Activated naive CD4-positive, alpha-beta T cell treated with anti-CD3 and anti-CD28 coated beads, Interleukin-2, amount 10 ng/mL, durations not matched to agents 7 days and 5 days (primary cell): ENCODE results near the gene TMEM61.
"Not testable (repeated sequence)": the region's sequence is repeated elsewhere in the genome, so short reads cannot be mapped to it uniquely, and the experiment has no call there.

Experiments used
- CTCF ChIA-PET: fragments of 350-600 bp; sonication (Branson Sonifier 250); formaldehyde crosslinking; loops from one replicate; lab custom pipeline; 2021; ENCODE audit warnings: antibody characterized with exemption; lab: Charles Lee
- DNase-seq: peaks from one replicate; pipeline ENCODE4 v3.0.0-alpha.2; 2020
- H3K27ac Mint-ChIP-seq: one replicate; pipeline ENCODE4 v1.8.0; 2021; ENCODE audit warnings: mild to moderate bottlenecking, moderate library complexity, mixed read lengths
- H3K27me3 Mint-ChIP-seq: one replicate; pipeline ENCODE4 v1.8.0; 2021; ENCODE audit warnings: mild to moderate bottlenecking, mixed read lengths
- H3K36me3 Mint-ChIP-seq: one replicate; pipeline ENCODE4 v1.8.0; 2021; ENCODE audit warnings: mixed read lengths
- H3K4me1 Mint-ChIP-seq: one replicate; pipeline ENCODE4 v1.8.0; 2021; ENCODE audit warnings: mixed read lengths
- H3K4me3 Mint-ChIP-seq: one replicate; pipeline ENCODE4 v1.8.0; 2021; ENCODE audit warnings: mild to moderate bottlenecking, moderate library complexity, mixed read lengths
- H3K9me3 Mint-ChIP-seq: one replicate; pipeline ENCODE4 v1.8.0; 2021; ENCODE audit warnings: mixed read lengths

TMEM61 gene

GRCh38 chr1:54950006-54950368, 30.4 kb upstream of the TMEM61 start:
- Mint-ChIP-seq H3K27ac (no peak overlapping the region), H3K4me3 (no peak overlapping the region), H3K27me3 (peaks cover 30% of the 10 kb centered on the region), H3K9me3 (no peaks in the 10 kb centered on the region), H3K36me3 (no peaks in the 10 kb centered on the region), H3K4me1 (peaks cover 19% of the 10 kb centered on the region)
- CTCF ChIA-PET: interaction anchor here (0.9 to 3.8 kb wide), 14 partner anchors 10 to 72 kb away, joined by 3 to 79 read pairs (median 4); partner anchors contain the start of gene BSND
- no peak for DNase-seq

GRCh38 chr1:54950369-54951163, 29.9 kb upstream of the TMEM61 start:
- DNase-seq: peak; percentile 66
- H3K4me3 Mint-ChIP-seq: no peak overlapping the region
- CTCF ChIA-PET: interaction anchor here (0.7 to 3.8 kb wide), 15 partner anchors 10 to 387 kb away, joined by 3 to 79 read pairs (median 4); partner anchors contain the start of gene BSND
- peaks cover 14% of the 10 kb centered on the region for H3K4me1 Mint-ChIP-seq
- no peaks in the 10 kb centered on the region for H3K9me3 Mint-ChIP-seq
- no peaks in the 10 kb centered on the region for H3K36me3 Mint-ChIP-seq
- H3K27ac Mint-ChIP-seq: no peak overlapping the region
- peaks cover 28% of the 10 kb centered on the region for H3K27me3 Mint-ChIP-seq

- CTCF ChIA-PET: interaction anchor here (0.6 to 3.8 kb wide), 6 partner anchors 17 to 386 kb away, joined by 3 to 79 read pairs (median 8); partner anchors contain the start of gene BSND
- Mint-ChIP-seq H3K4me3 (no peak overlapping the region), H3K27ac (no peak overlapping the region), H3K36me3 (no peaks in the 10 kb centered on the region), H3K9me3 (no peaks in the 10 kb centered on the region), H3K4me1 (peaks cover 11% of the 10 kb centered on the region), H3K27me3 (peaks cover 21% of the 10 kb centered on the region)
- no peak for DNase-seq
These were observed 28.6 kb upstream of the TMEM61 start for GRCh38 chr1:54951810-54952226.

GRCh38 chr1:54952950-54953718, 27.3 kb upstream of the TMEM61 start:
- H3K4me3 Mint-ChIP-seq: no peak overlapping the region
- H3K9me3 Mint-ChIP-seq: peaks cover 7% of the 10 kb centered on the region
- H3K36me3 Mint-ChIP-seq: no peaks in the 10 kb centered on the region
- CTCF ChIA-PET: interaction anchor here (1.0 to 1.4 kb wide), 2 partner anchors 43 to 69 kb away, joined by 3 to 7 read pairs; no protein-coding TSS in a partner anchor
- H3K4me1 Mint-ChIP-seq: peaks cover 11% of the 10 kb centered on the region
- peaks cover 21% of the 10 kb centered on the region for H3K27me3 Mint-ChIP-seq
- H3K27ac Mint-ChIP-seq: no peak overlapping the region
- DNase-seq: no peak

GRCh38 chr1:54953846-54954245, 26.6 kb upstream of the TMEM61 start:
- CTCF ChIA-PET: interaction anchor here (1.0 to 1.4 kb wide), 2 partner anchors 42 to 68 kb away, joined by 3 to 7 read pairs; no protein-coding TSS in a partner anchor
- peaks cover 21% of the 10 kb centered on the region for H3K27me3 Mint-ChIP-seq
- H3K9me3 Mint-ChIP-seq: peaks cover 8% of the 10 kb centered on the region
- H3K4me3 Mint-ChIP-seq: no peak overlapping the region
- no peak for DNase-seq
- H3K36me3 Mint-ChIP-seq: no peaks in the 10 kb centered on the region
- no peak overlapping the region for H3K27ac Mint-ChIP-seq
- peaks cover 11% of the 10 kb centered on the region for H3K4me1 Mint-ChIP-seq

GRCh38 chr1:54955359-54955758, 25.1 kb upstream of the TMEM61 start:
- Mint-ChIP-seq H3K27ac (no peak overlapping the region), H3K4me1 (peaks cover 6% of the 10 kb centered on the region), H3K9me3 (peaks cover 9% of the 10 kb centered on the region), H3K36me3 (no peaks in the 10 kb centered on the region), H3K27me3 (peaks cover 22% of the 10 kb centered on the region), H3K4me3 (no peak overlapping the region)
- CTCF ChIA-PET: interaction anchor here (3.0 kb wide), 1 partner anchor 9 kb away, joined by 17 read pairs; no protein-coding TSS in a partner anchor
- DNase-seq: no peak

GRCh38 chr1:54956726-54957125, 23.7 kb upstream of the TMEM61 start:
- Mint-ChIP-seq H3K4me3 (no peak overlapping the region), H3K4me1 (no peaks in the 10 kb centered on the region), H3K36me3 (no peaks in the 10 kb centered on the region), H3K9me3 (peaks cover 9% of the 10 kb centered on the region), H3K27ac (no peak overlapping the region), H3K27me3 (peaks cover 17% of the 10 kb centered on the region)
- CTCF ChIA-PET: interaction anchor here (2.2 to 3.0 kb wide), 2 partner anchors 10 to 40 kb away, joined by 9 to 17 read pairs; no protein-coding TSS in a partner anchor
- no peak for DNase-seq

GRCh38 chr1:54959241-54959640, 21.2 kb upstream of the TMEM61 start:
- Mint-ChIP-seq H3K4me3 (no peak overlapping the region), H3K27me3 (peaks cover 18% of the 10 kb centered on the region), H3K36me3 (no peaks in the 10 kb centered on the region), H3K4me1 (no peaks in the 10 kb centered on the region), H3K9me3 (peaks cover 9% of the 10 kb centered on the region), H3K27ac (no peak overlapping the region)
- CTCF ChIA-PET: interaction anchor here (1.0 kb wide), 1 partner anchor 12 kb away, joined by 5 read pairs; no protein-coding TSS in a partner anchor
- no peak for DNase-seq

GRCh38 chr1:54962612-54963395, 17.6 kb upstream of the TMEM61 start:
- Mint-ChIP-seq H3K27ac (no peak overlapping the region), H3K4me3 (no peak overlapping the region), H3K9me3 (peaks cover 3% of the 10 kb centered on the region), H3K4me1 (peaks cover 7% of the 10 kb centered on the region), H3K36me3 (no peaks in the 10 kb centered on the region), H3K27me3 (peaks cover 29% of the 10 kb centered on the region)
- DNase-seq: no peak
- CTCF ChIA-PET: interaction anchor here (1.1 to 1.2 kb wide), 2 partner anchors 12 to 59 kb away, joined by 3 read pairs; no protein-coding TSS in a partner anchor

GRCh38 chr1:54963829-54964228, 16.6 kb upstream of the TMEM61 start:
- H3K4me1 Mint-ChIP-seq, H3K36me3 Mint-ChIP-seq, H3K4me3 Mint-ChIP-seq, H3K9me3 Mint-ChIP-seq, DNase-seq, H3K27ac Mint-ChIP-seq: not testable (repeated sequence)
- peaks cover 32% of the 10 kb centered on the region for H3K27me3 Mint-ChIP-seq
- CTCF ChIA-PET: interaction anchor here (1.1 kb wide), 1 partner anchor 13 kb away, joined by 3 read pairs; no protein-coding TSS in a partner anchor

GRCh38 chr1:54965624-54966340, 14.6 kb upstream of the TMEM61 start:
- H3K27ac Mint-ChIP-seq: no peak overlapping the region
- H3K36me3 Mint-ChIP-seq: no peaks in the 10 kb centered on the region
- CTCF ChIA-PET: interaction anchor here (1.0 to 2.4 kb wide), 3 partner anchors 15 to 30 kb away, joined by 3 to 12 read pairs (median 4); no protein-coding TSS in a partner anchor
- DNase-seq: no peak
- H3K4me3 Mint-ChIP-seq: no peak overlapping the region
- H3K27me3 Mint-ChIP-seq: peaks cover 33% of the 10 kb centered on the region
- peaks cover 7% of the 10 kb centered on the region for H3K4me1 Mint-ChIP-seq
- no peaks in the 10 kb centered on the region for H3K9me3 Mint-ChIP-seq

- no peak overlapping the region for H3K4me3 Mint-ChIP-seq
- H3K27me3 Mint-ChIP-seq: peaks cover 39% of the 10 kb centered on the region
- H3K4me1 Mint-ChIP-seq: peaks cover 7% of the 10 kb centered on the region
- DNase-seq: no peak
- H3K36me3 Mint-ChIP-seq: no peaks in the 10 kb centered on the region
- CTCF ChIA-PET: no interaction called here
- H3K27ac Mint-ChIP-seq: no peak overlapping the region
- H3K9me3 Mint-ChIP-seq: no peaks in the 10 kb centered on the region
These were observed 13.1 kb upstream of the TMEM61 start for GRCh38 chr1:54967372-54967771.

GRCh38 chr1:54968551-54968950, 11.9 kb upstream of the TMEM61 start:
- H3K4me1 Mint-ChIP-seq: peaks cover 7% of the 10 kb centered on the region
- H3K27me3 Mint-ChIP-seq: peaks cover 47% of the 10 kb centered on the region
- CTCF ChIA-PET: interaction anchor here (0.7 kb wide), 1 partner anchor 17 kb away, joined by 4 read pairs; no protein-coding TSS in a partner anchor
- DNase-seq: no peak
- H3K36me3 Mint-ChIP-seq: no peaks in the 10 kb centered on the region
- no peak overlapping the region for H3K4me3 Mint-ChIP-seq
- H3K9me3 Mint-ChIP-seq: no peaks in the 10 kb centered on the region
- H3K27ac Mint-ChIP-seq: no peak overlapping the region
